HG03354 (cell line): ENCODE measurements around the gene NECAP2.

Experiments used
- ATAC-seq: cut with Tn5 transposase; IDR thresholded peaks from one replicate; pipeline ENCODE4 v1.9.1; 2021; ENCODE audit warnings: mild to moderate bottlenecking; ENCODE audit not compliant: unreplicated experiment, poor library complexity, severe bottlenecking

NECAP2 gene

DNA sequence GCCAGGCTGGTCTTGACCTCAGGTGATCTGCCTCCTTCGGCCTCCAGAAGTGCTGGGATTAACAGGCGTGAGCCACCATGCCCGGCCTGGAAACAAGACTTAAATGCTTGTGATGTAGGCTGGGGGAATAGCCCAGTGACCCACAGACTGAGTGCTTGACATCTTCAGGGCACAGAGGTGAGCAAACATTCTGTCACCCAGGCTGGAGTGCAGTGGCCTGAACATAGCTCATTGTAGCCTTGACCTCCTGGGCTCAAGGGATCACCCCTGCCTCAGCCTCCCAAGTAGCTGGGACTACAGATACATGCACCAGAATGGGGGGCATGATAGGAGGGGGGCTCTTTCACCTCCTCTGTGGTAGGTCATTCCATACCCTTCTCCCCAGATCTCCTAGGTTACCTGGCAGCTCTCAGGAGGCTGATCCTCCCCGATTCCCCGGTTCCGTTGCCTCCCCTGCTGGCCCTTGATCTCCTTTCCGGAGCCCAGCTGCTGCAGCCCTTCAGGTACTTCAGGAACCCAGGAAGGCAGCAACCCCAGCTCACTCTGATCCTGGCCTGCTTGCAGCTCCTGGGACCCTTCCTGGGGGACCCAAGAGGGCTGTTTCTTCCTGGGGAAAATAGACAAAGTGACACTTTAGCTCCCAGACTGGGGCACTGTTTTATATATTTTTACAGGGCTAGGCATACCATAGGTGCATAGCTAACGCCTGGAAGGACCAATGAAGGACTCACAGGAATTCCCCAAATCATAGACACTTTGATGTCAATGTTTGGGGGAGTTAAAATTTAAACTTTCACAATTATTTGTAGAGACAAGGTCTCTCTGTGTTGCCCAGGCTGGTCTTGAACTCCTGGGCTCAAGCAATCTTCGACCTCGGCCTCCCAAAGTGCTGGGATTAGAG, 15.1 kb upstream of the NECAP2 start:
- ATAC-seq: no peak

DNA sequence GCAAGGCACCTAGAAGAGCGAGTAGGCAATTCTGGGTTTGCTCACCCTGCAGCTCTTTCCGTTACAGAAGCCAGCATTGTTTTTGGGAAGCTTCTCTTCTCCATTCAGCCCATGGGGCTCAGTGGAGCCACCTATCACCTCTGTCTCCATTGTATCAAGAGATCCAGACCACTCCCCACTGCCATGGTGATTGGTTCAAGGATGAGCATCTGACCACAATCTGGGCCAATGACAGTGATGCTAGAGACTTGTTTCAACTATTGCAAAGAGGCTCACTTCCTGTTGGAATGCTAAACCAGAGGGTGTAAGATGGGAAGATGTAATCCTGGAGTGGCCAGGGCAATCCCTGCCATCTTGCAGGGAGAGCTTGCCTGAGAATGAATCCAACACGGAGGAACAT, 9.9 kb upstream of the NECAP2 start:
- ATAC-seq: no peak

DNA sequence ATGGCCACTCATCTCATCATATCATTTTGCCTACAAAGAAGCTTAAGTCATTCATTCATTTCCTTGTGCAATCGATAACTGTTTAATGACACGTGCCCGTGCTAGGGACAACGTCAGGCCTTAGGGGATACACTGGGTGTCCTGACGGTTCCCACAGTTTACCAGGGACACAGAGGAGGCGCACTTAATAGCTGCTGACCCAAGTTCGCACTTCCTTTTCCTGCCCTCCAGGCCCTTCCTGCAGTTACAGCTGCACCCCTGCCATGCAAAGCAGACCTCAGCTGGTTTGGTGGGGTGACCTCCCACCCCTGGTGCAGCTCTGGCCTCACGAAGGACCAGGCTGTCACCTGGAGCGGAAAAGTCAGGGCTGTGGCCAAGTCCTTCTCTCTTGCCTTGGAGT, 7.5 kb upstream of the NECAP2 start:
- ATAC-seq: no peak

DNA sequence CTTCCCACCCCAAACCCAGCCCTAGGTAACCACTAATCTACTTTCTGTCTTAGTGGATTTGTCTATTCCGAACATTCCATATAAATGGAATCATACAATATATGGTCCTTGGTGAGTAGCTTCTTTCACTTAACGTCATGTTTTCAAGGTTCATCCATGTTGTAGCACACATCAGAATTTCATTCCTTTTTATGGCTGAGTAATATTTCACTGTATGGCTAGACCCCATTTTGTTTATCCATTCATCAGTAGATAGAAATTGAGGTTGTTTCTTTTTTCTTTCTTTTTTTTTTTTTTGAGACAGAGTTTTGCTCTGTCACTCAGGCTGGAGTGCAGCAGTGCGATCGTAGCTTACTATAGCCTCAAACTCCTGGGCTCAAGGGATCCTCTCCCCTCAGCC, 6.5 kb upstream of the NECAP2 start:
- ATAC-seq: no peak

DNA sequence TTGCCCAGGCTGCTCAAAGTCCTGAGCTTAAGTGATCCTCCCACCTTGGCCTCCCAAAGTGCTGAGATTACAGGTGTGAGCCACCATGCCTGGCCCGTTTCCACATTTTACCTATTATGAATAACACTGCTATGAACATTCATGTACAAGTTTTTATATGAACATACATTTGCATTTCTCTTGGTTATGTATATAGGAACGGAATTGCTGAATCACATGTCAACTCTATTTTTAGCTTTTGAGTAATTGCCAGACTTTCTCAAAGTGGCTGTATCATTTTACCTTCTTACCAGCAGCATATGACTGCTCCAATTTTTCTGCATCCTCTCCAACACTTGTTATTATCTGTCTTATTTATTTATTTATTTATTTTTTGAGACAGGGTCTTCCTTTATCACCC, 6.0 kb upstream of the NECAP2 start:
- ATAC-seq: no peak

DNA sequence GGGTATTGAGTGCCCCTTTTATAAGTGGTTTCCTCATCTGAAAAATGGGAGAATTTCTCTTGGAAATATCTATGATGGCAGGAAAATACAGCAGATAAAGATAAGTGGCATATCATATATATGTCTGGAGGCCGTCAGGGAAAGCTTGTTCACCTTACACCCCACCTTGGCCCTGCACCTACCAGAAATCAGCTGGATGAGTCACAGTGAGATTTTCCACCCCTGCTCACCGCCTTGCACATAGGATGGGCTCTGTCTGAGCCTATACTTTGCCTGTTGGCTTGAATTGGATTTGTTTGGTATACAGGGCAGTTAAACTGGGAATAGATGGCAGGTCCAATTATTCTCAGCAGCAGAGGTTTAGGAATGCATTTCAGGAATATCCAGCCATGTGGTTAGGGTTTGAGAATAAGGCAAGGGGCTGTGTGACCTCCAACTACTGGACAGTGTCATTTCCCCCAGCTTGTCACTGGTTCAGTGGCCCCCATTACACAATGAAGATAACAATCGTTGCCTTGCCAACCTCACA, 3.5 kb upstream of the NECAP2 start, which contains the start of gene SPATA21:
SPATA21 (minus strand) TSS at position 479 of the 529 bp plus-strand sequence. CDS start 6,053 bp downstream, outside the sequence.
- no peak for ATAC-seq

DNA sequence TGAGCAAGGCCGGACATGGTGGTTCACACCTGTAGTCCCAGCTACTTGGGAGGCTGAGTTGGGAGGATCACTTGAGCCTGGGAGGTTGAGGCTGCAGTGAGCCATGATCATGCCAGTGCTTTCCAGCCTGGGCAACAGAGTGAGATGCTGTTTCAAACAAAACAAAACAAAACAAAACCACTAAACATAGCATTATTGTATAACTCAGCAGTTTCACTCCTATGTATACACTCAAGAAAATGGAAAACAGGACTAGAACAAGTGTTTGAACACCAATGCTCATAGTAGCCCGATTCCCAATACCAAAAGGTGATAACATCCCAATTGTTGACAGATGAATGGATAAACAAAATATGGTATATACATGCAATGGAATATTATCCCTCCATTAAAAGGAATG, 2.0 kb upstream of the NECAP2 start:
- ATAC-seq: no peak

DNA sequence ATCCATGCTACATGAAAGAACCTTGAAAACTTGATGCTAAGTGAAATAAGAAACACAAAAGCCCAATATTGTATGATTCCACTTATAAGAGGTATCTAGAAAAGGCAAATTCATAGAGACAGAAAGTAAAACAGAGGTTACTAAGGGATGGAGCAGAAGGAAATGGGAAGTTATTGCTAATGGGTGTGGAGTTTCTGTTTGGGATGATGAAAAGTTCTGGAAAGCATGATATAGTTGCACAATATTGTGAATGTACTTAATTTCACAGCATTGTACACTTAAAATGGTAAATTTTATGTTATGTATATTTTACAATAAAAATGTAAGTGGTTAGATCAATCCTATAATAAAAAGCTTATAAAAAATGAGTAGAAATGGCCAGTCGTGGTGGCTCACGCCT, 1.6 kb upstream of the NECAP2 start:
- no peak for ATAC-seq

DNA sequence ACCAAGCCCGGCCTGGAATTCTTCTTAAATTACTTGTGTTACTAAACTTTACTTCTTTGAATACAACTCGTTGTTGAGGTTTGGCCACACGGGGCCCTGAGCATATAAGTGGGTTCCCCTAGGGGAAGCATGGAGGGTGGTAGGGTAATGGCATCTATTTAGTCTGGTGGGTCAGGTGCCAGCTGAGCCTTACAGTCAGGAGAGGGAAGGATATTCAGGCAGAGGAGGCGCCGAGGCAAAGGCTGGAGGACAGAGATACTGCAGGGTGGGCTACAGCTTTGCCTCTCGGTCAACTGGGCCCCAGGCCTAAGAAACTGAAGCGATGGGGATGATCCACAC, 424 bp upstream of the NECAP2 start:
- ATAC-seq: peak; percentile 32

DNA sequence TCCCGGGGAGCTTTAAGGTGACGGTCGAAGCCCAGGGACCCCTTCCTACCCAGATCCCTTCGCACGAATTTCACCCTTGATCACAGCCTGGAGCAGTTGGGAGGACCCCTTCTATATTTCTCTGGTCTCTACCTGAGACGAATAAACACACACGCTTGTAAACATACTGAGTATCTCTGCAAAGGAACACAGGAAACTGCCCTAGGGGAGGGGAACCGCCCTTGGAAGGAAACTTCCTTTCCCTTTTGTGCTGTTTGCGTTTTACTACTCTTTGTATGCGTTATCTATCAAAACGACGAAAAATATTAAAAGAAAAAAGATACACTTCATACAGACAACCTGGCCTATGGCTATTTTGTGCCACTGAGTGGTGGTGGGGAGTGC, 750 bp downstream of the NECAP2 start:
- ATAC-seq: no peak

DNA sequence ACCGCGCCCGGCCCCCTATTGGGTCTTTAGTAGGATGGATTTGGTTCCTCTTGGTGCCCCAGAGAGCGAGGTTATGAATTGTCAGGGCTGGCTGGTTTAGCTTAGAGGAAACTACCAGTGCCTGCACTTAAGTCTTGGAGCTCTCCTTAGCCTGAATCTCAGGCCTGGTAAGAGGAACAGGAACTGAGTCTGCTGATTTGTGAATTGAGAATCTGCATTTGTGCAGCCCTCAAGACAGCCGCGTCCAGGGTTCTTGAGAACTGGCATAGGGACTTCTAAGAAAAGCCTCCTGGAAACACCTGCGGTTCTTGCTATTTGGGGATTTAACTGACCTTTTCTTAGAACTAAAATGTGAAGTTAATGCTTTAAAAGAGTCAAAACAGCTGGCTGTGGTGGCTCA, 1.7 kb downstream of the NECAP2 start:
- no peak for ATAC-seq

DNA sequence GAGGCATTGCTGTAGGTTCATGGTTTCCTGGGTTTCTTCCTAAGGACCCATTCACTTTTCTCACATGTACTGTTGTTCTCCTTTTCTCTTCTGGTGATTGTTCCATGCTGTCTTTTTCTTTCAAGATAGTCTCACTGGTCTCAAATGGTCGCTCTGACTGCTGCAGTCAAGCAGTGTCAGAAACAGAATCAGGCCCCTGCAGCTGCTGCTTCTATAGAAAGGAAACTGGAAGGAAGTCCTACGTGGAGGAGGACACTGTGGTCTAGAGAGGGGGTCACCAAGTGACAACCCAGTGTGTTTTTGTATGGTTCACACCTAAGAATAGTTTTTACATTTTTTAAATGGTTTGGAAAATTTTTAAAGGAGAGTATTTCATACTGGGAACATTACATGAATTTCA, 2.4 kb downstream of the NECAP2 start:
- no peak for ATAC-seq

DNA sequence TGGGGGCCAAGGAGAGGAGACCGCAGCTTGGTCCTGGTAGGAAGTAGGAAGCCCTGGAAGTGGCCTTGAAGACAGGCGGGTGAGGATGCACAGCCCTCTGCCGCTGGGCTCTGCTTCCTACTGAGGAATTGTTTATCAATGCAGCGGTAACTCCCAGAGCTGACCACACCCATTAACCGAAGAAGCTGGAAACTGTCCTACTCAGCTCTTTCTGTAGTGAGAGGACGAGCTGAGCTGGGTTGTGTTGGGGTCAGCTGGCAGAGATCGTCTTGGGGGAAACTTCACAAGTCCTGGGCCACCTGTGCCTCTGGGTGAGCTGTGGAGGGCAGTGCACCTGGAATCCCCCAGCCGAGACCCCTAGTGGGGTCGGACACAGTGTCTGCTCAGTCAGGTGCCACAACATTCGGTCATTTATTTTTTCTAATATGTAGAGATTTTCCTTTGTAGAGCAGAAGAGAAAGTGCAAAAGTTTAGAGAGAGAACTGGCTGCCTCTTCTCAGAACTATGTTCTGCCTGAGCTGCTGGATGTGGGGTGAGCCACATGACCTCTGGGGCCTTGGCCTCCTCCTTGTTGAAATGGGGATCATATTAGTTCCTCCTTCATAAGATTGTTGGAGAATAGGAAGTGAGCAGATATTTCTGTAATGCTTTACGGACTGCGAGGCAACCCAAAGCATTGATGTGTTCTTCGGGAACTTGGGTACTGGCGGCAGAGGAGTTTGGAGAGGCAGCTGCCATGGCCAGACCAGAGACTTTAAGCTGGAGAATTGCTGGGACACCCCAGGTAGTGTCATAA, 3.6 kb downstream of the NECAP2 start:
- ATAC-seq: no peak

DNA sequence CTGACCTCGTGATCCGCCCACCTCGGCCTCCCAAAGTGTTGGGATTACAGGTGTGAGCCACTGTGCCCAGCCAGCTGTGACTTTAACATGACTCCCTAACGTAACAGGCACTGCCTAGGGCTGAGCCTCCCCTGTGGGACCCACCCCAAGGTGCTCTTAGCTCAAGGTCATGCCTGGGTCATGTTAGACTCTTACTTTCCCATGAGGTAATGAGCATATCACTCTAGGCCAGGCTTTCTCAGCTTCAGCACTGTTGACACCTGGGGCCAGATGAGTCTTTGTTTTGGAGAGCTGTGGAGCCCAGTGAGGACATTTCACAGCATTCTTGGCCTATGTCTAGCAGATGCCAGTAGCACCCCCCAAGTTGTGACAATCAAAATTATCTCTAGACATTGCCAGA, 4.5 kb downstream of the NECAP2 start:
- ATAC-seq: no peak

DNA sequence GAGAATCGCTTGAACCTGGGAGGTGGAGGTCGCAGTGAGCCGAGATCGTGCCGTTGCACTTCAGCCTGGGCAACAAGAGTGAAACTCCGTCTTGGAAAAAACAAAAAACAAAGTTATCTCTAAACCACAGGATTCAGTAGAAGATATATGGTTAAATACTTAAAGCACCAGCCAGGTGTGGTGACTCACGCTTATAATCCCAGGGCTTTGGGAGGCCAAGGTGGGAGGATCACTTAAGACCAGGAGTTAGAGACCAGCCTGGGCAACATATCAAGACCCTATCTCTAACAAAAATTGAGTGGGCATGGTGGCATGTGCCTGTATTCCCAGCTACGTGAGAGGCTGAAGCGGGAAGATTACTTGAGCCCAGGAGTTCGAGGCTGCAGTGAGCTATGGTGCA, 5.6 kb downstream of the NECAP2 start:
- ATAC-seq: no peak

DNA sequence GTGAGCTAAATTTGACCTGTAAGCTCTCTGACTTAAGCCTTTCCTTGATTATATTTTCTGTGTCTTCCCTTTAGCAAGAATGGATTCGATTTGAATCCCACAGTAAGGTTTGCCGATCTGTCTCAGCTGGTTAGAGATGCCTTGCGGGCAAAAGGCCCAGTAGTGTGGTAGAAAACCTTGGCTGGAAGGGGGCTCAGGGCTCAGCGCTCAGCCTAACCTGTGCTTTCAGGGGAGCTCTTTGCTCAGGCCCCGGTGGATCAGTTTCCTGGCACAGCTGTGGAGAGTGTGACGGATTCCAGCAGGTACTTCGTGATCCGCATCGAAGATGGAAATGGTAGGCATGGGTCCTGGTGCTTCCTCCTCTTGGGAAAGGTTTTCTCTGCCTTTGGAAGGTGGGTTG, 7.1 kb downstream of the NECAP2 start:
- no peak for ATAC-seq

DNA sequence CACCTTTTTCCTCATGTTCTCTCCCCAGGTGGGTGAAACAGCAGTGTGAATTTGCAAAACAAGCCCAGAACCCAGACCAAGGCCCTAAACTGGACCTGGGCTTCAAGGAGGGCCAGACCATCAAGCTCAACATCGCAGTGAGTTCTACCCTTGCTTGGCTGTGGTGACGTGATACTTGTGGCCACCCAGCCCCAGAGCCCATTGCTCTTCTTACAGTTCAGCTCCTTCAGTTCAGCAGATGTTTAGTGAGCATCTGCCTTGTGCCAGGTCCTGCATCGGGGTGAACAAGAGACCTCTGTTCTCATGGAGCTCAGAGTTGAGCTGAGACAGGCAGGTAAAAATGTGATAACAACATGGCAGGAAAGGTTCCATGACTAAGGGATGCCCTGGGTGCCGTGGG, 8.5 kb downstream of the NECAP2 start:
- ATAC-seq: no peak

DNA sequence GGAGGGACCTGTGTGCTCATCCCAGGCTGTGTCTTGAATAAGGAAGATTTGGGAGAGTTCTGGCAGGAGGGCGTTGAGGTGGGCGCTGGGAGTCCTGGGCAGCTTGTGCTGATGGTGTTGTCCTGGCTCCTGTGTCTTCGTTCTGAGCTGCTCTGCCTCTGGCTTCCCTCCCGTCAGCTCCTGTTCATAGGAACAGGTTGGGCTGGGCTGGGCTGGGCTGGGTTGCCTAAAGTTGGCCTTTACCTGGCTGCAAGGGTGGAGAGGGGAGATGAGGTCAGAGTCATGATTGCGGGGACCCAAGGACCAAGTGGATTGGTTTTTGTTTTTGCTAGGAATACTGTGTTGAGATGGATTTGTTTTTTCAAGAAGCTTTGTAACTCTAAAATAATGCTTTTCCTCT, 9.1 kb downstream of the NECAP2 start:
- ATAC-seq: no peak

DNA sequence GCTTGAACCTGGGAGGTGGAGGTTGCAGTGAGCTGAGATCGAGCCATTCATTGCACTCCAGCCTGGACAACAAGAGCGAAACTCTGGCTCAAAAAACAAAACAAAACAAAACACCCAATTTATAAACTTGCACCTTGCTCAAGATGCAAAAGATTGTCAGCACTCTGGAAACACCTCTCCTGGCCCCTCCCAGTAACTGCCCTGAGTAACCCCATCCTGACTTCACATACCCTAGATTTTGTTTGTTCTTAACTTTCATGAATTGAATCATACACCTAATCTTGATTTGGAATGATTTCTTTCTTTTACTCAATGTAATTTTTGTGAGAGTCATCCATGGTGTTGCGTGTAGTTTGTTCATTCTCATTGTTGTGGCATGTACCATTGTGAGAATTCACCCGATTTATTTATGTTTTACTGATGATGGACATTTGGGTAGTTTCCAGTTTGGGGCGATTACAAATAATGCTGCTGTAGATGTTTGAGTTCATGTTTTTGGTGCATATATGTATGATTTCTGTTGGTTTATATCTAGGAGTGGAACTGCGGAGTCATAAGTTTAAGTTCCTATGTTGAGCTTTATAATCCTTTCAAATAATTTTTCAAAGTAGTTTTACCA, 10.4 kb downstream of the NECAP2 start:
- ATAC-seq: no peak

DNA sequence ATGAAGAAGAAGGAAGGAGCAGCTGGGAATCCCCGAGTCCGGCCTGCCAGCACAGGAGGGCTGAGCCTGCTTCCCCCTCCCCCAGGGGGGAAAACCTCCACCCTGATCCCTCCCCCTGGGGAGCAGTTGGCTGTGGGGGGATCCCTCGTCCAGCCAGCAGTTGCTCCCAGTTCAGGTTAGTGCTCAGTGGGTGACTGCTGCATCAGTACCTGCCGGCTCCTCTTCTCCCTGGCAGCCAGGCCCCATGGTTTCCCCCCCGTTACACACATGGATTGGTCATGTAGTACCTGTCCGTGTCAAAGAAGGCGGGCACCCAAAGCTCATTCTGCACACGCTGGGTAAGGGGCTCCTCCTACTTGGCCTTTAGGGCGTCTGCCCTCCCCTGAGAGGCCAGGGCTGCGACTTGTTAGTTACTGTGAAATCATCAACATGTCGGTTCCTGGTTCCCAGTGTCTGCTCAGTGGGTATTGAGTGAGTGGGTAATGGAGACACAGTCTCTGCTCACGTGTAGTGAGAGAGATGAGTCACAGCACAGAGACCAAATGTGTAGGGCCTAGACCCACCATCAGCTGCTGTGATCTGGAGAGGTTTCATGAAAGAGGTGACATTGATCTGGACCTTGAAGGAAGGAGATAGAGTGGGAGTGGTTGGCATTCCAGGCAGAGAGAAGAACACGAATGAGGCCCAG, 11.5 kb downstream of the NECAP2 start:
- ATAC-seq: no peak
